Heart left ventricle (tissue), 16 donors: ENCODE measurements around the gene MZT2A. TPM values are rescaled to one million over a fixed set of nuclear protein-coding genes. Genes with fewer than 3 reads are reported as not detected.
"Not testable (repeated sequence)": the region's sequence is repeated elsewhere in the genome, so short reads cannot be mapped to it uniquely, and the experiment has no call there.

Source experiments
- ATAC-seq, 4 donors: fragments of 200-7000 bp; cut with Tn5 transposase; one replicate each; pipeline ENCODE4 v1.9.1; 2020 to 2022; ENCODE audit warnings: moderate library complexity in 4 of 4, mild to moderate bottlenecking in 3 of 4, moderate number of reproducible peaks in 1 of 4
- DNase-seq, 5 donors: peaks; one replicate each; pipeline ENCODE4 v3.0.0-alpha.2; 2020
- H3K27ac ChIP-seq, 12 donors: fragments of 200-600 bp; sonication (generic) in 4 of 12; one replicate each; pipeline versions ENCODE4 v1.5.0 to v1.8.0; 2016 to 2022; ENCODE audit warnings: mild to moderate bottlenecking in 2 of 12
- H3K27me3 ChIP-seq, 9 donors: fragments of 200-600 bp; sonication (generic) in 2 of 9; one replicate each; pipeline versions ENCODE4 v1.5.1 to v1.8.0; 2016 to 2022; ENCODE audit warnings: mild to moderate bottlenecking in 3 of 9
- H3K36me3 ChIP-seq, 9 donors: fragments of 200-600 bp; sonication (generic) in 2 of 9; one replicate each; pipeline versions ENCODE4 v1.5.0 to v1.8.0; 2018 to 2022; ENCODE audit warnings: mild to moderate bottlenecking in 2 of 9
- H3K4me1 ChIP-seq, 12 donors: fragments of 200-600 bp; sonication (generic) in 4 of 12; one replicate each; pipeline versions ENCODE4 v1.5.0 to v1.8.0; 2016 to 2022; ENCODE audit warnings: mild to moderate bottlenecking in 3 of 12
- H3K4me3 ChIP-seq, 12 donors: fragments of 200-600 bp; sonication (generic) in 4 of 12; one replicate each; pipeline versions ENCODE4 v1.5.0 to v1.8.0; 2017 to 2022; ENCODE audit warnings: mild to moderate bottlenecking in 9 of 12, moderate library complexity in 4 of 12
- H3K9me3 ChIP-seq, 12 donors: fragments of 200-600 bp; sonication (generic) in 4 of 12; one replicate each; pipeline versions ENCODE4 v1.5.0 to v1.8.0; 2016 to 2022; ENCODE audit warnings: mild to moderate bottlenecking in 1 of 12
- POLR2A ChIP-seq, 2 donors: fragments of 450-650 bp; IDR thresholded peaks; one replicate each; pipeline ENCODE4 v1.6.1; 2017; ENCODE audit warnings: antibody characterized with exemption in 2 of 2, mild to moderate bottlenecking in 2 of 2, moderate library complexity in 2 of 2
- WGBS, 4 donors: extraction: QIAGEN DNeasy Blood & Tissue Kit in 2 of 4; methylation state at CpG; one replicate each; pipeline versions ENCODE4 v1.1.5 to v1.1.7; 2013 to 2018; 5-methylcytosine and 5-hydroxymethylcytosine counted together
- intact Hi-C, 10 donors: fragments of 100-400 bp; cut with DNase I; formaldehyde crosslinking; loops; one replicate each; pipeline versions ENCODE4 v1.11.1 to v1.14.2; 2022
- long read RNA-seq, 3 donors: library from polyadenylated mRNA; unstranded; transcript quantifications; one replicate each; pipeline ENCODE4 v2.0.0, GENCODE V29; 2020 to 2021
- polyA plus RNA-seq, 2 donors: library from polyadenylated mRNA; stranded (reverse); fragments of 200-250 nt; gene quantifications; one replicate each; pipeline ENCODE4 v1.2.3, GENCODE V29; 2013
- total RNA-seq, 9 donors: library from RNA; depleted of rRNA in 2 of 9; stranded (reverse); fragments of >200 nt in 2 of 9; fragmentation: NEBNext Ultra II Directional in 3 of 9; extraction: Animal tissue kit (Norgen Biotek cat#: 25700) in 3 of 9; gene quantifications; one replicate each; pipeline versions ENCODE4 v1.1.0 to v1.2.4, GENCODE V29; 2016 to 2023
- TF ChIP-seq, protein P1 (sequence below), 12 donors: fragments of 200-600 bp; sonication (generic) in 4 of 12; IDR thresholded peaks; one replicate each; pipeline versions ENCODE4 v1.5.0 to v1.8.0; 2018 to 2022; ENCODE audit warnings: antibody characterized with exemption in 12 of 12, mild to moderate bottlenecking in 5 of 12
- donor health status: ischemic (EF 13 %, LVEDD 7.1; RV severe dilation, severe dysfunction).
- donor health status: healthy with polysubstance abuse.
- donor health status: DM: no; HTN: yes; CAD: no.
- donor health status: DM: no; HTN: no; CAD: no.
- donor health status: ischemic (EF 25% LVEDD 6.9; RV normal size, moderate dysfunction).
- donor health status: ischemic (EF 25% LVEDD 5.7; RV mildly dilated, moderate dysfunction).
- donor health status: healthy.
- donor health status: DM: yes; HTN: yes; CAD: no.
- donor health status: ischemic (EF 35%, LVEDD 5.7; RV mildly dilated, moderate dysfunction).
- donor health status: nonischemic (EF 11% LVEDD 7.7; RV severe dilation, severe dysfunction).
- donor health status: DM: yes; HTN: yes; CAD: no.
- donor health status: PGD.
- donor health status: ischemic (EF 29% LVEDD 5.4; RV normal size, mild dysfunction).
- donor health status: nonischemic (EF 23%, LVEDD 6.1; RV moderate dilation, normal function).

MZT2A gene, protein sequence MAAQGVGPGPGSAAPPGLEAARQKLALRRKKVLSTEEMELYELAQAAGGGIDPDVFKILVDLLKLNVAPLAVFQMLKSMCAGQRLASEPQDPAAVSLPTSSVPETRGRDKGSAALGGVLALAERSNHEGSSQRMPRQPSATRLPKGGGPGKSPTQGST
- total RNA-seq = 100 to 1,000 TPM; 112 to 438 (median 192) TPM
- polyA plus RNA-seq = 100 to 1,000 TPM; 263 to 345 TPM
- long read RNA-seq, donor 1, transcript MZT2A-201 (3 exons, 624 nt) = major isoform, 154 of 188 reads
- long read RNA-seq, donor 1, partial matches to known transcripts = 19 of 188 reads
- long read RNA-seq, donor 1, other reads (novel, unspliced or antisense) = 12 of 188 reads
- long read RNA-seq, donor 2, transcript MZT2A-201 (3 exons, 624 nt) = major isoform, 12 of 36 reads
- long read RNA-seq, donor 2, transcript MZT2A-204 (4 exons, 980 nt) = minor isoform, 9 of 36 reads
- long read RNA-seq, donor 2, partial matches to known transcripts = 6 of 36 reads
- long read RNA-seq, donor 2, other reads (novel, unspliced or antisense) = 9 of 36 reads
- long read RNA-seq, donor 3, transcript MZT2A-204 (4 exons, 980 nt) = minor isoform, 11 of 110 reads
- long read RNA-seq, donor 3, transcript MZT2A-201 (3 exons, 624 nt) = major isoform, 64 of 110 reads
- long read RNA-seq, donor 3, partial matches to known transcripts = 29 of 110 reads
- long read RNA-seq, donor 3, other reads (novel, unspliced or antisense) = 6 of 110 reads

DNA sequence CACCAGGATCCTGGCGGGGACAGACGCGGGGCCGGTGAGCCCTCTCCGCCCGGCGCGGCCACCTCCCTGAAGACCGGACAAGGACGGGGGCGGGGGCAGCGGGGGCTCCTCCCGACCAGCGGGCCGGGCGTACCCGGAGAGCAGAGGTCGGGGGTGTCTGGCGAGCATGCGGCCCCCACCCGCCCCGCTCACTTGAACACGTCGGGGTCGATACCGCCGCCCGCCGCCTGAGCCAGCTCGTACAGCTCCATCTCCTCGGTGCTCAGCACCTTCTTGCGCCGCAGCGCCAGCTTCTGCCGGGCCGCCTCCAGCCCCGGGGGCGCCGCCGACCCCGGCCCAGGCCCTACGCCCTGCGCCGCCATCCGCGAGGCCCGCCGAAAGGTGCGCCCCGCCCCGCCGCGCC, at the start of gene MZT2A:
Gene MZT2A (minus strand): TSS at position 383 of the 403 bp plus-strand sequence. CDS start 21 bp downstream, at position 362.
- ATAC-seq = peak in 2 of 4 donors; percentile 2 to 4
- not testable (repeated sequence) for H3K27me3 ChIP-seq, H3K36me3 ChIP-seq, H3K9me3 ChIP-seq
- 0 to 1% (median 0%) methylated on average over 25 to 53 of the region's 53 CpGs; no CpG with 5 or more reads in 1 of the 4 donors for WGBS, 4 donors
- Histone ChIP-seq H3K27ac (peak within 1 kb of the TSS; percentile 82 to 96 (median 88)), H3K4me1 (peaks cover 2 to 60% (median 22%) of the 10 kb centered on the region in 12 donors), H3K4me3 (peak within 1 kb of the TSS; percentile 65 to 97 (median 84))
- intact Hi-C loops = loop anchor here in 4 of 10 donors (5.0 to 10.0 kb wide), 4 partner anchors 77 to 337 kb away; no protein-coding TSS in a partner anchor
- DNase-seq = peak in 1 of 5 donors; percentile 32

DNA sequence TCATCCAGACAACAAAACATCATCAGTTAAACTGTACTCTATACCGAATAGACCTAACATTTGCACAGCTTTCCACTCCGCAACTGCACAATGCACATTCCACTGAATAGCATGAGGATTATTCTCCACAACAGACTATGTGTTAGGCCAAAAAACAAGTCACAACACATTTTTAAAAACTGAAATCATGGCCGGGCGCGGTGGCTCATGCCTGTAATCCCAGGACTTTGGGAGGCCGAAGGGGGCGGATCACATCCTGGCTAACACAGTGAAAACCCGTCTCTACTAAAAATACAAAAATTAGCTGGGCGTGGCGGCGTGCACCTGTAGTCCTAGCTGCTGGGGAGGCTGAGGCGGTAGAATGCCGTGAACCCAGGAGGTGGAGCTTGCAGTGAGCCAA, 46.7 kb upstream of the MZT2A start:
- intact Hi-C loops = not testable (repeated sequence)

DNA sequence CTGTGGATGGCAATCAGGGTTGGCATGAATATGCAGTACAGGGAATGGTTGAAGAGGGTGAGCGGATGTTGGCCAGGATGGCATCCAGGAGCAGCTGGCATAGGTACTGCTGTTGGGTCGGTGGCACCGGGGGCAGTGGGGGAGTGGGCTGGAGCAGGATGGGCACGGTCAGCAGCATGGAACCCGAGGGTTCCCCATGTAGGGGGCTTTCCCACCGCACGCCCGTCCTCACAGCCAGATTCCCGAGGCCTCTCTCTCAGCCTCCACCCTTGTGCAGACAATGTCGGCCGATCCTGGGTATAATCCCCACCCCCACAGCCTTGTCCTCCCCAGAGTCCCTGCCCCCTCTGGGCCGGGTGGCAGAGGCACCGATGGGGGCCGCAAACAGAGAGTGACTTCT, 44.6 kb upstream of the MZT2A start:
- ATAC-seq, H3K27me3 ChIP-seq, H3K27ac ChIP-seq, H3K9me3 ChIP-seq, intact Hi-C loops, H3K4me1 ChIP-seq, H3K4me3 ChIP-seq, H3K36me3 ChIP-seq: not testable (repeated sequence)
- WGBS, 4 donors = 86 to 97% (median 95%) methylated on average over 10 to 14 of the region's 14 CpGs
- peak in 1 of 5 donors; percentile 40 for DNase-seq

More for the DNA sequence above, 46.7 kb upstream of the MZT2A start:
- H3K4me3 ChIP-seq, H3K36me3 ChIP-seq, H3K27ac ChIP-seq, ATAC-seq, H3K9me3 ChIP-seq, DNase-seq, H3K27me3 ChIP-seq, H3K4me1 ChIP-seq: not testable (repeated sequence)
- 93 to 96% (median 95%) methylated on average over 13 of the region's 13 CpGs for WGBS, 4 donors

DNA sequence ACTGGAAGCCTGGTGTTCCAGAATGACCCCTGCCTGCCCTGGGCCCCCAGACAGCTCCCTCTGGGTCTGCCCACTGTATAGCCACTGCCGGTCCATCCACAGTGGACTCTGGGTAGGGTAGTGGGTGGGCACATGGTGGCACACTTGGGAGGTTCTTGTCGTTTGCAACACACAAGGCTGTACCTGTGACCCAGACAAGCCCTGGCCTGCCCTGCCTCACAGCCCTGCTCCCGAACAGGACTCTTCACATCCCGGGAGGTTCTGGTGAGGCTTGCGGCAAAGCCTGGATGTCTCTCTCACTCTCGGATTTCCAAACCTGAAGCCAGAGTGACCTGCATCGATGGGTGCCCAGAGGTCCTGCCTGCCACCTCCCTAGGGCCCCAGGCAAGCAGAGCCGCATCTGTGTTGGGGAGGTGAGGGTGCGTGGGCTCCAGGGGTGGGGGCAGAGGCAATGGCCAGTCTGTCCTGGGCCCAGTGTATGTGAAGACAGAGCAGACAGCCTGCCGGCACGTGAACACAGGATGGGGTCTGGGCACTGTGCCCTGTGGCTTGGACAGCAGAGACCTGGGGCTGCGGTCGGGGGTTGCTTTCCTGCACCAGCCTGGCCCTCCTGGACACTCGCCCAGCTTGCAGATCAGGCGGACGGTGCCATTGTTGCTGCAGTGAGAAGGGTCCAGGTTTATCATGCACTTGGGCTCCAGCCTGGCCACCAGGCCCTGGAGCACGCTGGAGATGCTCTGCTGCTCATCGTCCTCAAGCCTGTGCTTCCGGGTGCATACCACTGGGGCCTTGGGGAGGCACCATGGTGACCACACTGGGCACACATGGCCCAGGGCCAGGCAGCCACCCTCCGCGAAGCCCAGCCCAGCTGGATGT, 44.0 kb upstream of the MZT2A start:
- intact Hi-C loops, H3K4me3 ChIP-seq, H3K27me3 ChIP-seq, H3K9me3 ChIP-seq, H3K36me3 ChIP-seq, ATAC-seq, H3K4me1 ChIP-seq, H3K27ac ChIP-seq: not testable (repeated sequence)
- 67 to 78% (median 72%) methylated on average over 9 to 21 of the region's 21 CpGs for WGBS, 4 donors
- peak in 1 of 5 donors; percentile 21 for DNase-seq

DNA sequence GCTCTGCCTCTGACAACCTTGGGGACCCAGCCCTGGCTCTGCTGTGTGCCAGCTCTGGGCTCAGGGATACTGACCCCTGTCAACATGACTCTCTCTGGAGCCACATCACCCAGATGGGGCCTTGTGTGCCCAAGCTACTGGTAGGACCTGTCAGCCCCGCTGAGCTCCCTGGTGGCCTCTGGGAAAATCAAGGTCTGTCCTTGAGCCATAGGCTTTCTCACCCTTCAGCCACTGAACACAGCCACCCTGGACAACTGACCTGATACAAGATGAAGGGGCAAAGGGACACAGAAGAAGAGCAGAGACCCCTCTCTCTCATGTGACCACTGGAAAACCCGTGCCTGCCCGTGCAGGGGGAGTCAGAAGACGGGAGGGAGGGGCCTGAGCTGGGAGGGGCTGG, 43.3 kb upstream of the MZT2A start:
- intact Hi-C loops = no loop called here
- H3K27me3 ChIP-seq = no peaks in the 10 kb centered on the region
- H3K36me3 ChIP-seq = no peaks in the 10 kb centered on the region
- DNase-seq (peak in 1 of 5 donors; percentile 25), ATAC-seq (no peak)
- no peaks in the 10 kb centered on the region for H3K9me3 ChIP-seq
- TF ChIP-seq, protein P1, sequence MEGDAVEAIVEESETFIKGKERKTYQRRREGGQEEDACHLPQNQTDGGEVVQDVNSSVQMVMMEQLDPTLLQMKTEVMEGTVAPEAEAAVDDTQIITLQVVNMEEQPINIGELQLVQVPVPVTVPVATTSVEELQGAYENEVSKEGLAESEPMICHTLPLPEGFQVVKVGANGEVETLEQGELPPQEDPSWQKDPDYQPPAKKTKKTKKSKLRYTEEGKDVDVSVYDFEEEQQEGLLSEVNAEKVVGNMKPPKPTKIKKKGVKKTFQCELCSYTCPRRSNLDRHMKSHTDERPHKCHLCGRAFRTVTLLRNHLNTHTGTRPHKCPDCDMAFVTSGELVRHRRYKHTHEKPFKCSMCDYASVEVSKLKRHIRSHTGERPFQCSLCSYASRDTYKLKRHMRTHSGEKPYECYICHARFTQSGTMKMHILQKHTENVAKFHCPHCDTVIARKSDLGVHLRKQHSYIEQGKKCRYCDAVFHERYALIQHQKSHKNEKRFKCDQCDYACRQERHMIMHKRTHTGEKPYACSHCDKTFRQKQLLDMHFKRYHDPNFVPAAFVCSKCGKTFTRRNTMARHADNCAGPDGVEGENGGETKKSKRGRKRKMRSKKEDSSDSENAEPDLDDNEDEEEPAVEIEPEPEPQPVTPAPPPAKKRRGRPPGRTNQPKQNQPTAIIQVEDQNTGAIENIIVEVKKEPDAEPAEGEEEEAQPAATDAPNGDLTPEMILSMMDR (IDR thresholded peaks at IDR 0.05) = no peak
- no peak for TF ChIP-seq POLR2A (IDR thresholded peaks at IDR 0.05)
- no peak overlapping the region for H3K27ac ChIP-seq
- H3K4me3 ChIP-seq = no peak overlapping the region
- H3K4me1 ChIP-seq = no peaks in the 10 kb centered on the region
- 70 to 74% (median 74%) methylated on average over 3 to 4 of the region's 4 CpGs for whole genome bisulfite sequencing, 4 donors

DNA sequence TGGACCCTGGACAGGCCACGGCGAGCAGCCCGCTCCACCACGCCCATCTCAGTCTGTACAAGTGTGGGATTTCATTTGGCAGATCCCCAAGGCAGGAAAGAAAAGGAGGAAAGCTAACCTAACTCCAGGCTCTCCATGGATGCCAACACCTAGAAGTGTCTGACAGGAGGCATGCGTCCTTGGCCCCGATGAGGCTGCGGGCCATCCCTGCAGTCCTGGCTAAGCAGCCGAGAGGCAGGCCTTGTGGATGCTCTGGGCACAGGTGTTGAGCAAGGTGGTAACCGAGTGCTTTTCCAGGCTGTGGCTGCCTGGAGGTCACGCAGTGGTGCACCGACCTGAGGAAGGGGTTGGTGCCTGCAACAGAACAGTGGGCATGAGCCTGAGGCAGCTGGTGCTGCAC, 42.8 kb upstream of the MZT2A start:
- H3K4me3 ChIP-seq, H3K36me3 ChIP-seq, intact Hi-C loops, ATAC-seq, H3K27ac ChIP-seq, H3K4me1 ChIP-seq, DNase-seq, H3K27me3 ChIP-seq, H3K9me3 ChIP-seq: not testable (repeated sequence)
- 45 to 60% (median 54%) methylated on average over 5 to 11 of the region's 11 CpGs for WGBS, 4 donors

DNA sequence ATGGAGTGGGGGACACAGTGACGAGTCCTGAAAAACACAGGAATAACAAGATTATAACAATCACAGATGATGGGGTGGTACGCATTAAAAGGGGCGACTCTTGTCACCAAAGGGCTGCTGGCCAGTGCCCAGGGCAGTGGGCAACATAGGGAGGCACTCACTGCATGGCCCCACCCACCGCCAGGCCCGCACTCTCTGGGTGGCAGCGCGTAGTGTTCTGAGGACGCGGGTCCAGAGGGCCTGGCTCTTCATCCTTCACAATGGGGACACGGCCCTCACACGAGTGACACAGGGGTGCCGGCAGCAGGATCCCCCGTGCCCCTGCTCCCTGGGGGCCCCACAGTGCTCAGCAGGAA, 42.1 kb upstream of the MZT2A start:
- H3K27me3 ChIP-seq, H3K4me1 ChIP-seq, intact Hi-C loops, H3K27ac ChIP-seq, H3K9me3 ChIP-seq, H3K36me3 ChIP-seq, H3K4me3 ChIP-seq: not testable (repeated sequence)
- 77 to 94% (median 84%) methylated on average over 7 to 12 of the region's 13 CpGs for WGBS, 4 donors
- peak in 1 of 4 donors; percentile 6 for ATAC-seq
- peak in 1 of 5 donors; percentile 14 for DNase-seq

DNA sequence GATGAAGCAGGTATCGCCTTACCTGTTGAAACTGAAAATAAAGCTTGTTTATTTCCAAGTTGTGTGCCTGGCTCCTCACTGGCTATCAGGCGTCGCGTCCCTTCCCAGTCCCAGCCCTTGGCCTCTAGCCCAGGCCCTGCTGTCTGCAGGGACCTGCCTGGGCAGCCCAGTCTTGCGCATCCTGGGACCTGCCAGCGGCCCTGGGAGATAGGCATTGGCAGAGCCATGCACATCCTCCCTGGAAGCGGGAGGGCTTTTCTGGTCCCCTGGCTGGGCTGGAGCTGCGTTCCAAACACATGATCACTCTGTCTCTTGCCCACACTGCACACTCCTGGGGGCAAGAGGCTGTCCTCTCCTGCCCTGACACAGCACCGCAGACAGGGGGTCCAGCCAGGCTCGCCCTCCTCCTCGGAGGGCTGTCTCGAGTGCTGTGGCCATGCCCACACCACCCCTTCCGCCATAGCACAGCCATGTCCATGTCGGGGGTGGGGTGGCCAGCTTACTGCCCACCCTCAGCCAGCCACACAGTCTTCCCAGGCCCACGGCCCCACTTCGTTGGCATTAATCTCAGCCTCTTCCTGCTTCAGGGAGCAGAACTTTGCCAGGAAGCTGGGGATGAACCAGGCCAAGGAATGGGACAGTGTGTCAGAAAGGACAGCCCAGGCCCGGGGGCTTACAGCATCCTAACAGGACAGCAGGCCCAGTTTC, 41.6 kb upstream of the MZT2A start:
- intact Hi-C loops, H3K27me3 ChIP-seq, H3K36me3 ChIP-seq, H3K27ac ChIP-seq, H3K4me3 ChIP-seq, H3K9me3 ChIP-seq, H3K4me1 ChIP-seq: not testable (repeated sequence)
- peak in 1 of 5 donors; percentile 56 for DNase-seq
- WGBS, 4 donors = 59 to 89% (median 77%) methylated on average over 5 to 16 of the region's 17 CpGs
- ATAC-seq = peak in 3 of 4 donors; percentile 19 to 44 (median 38)
